K562 (cell line): Measurements from ENCODE around the gene ANKFN1. TPM values are rescaled to one million over a fixed set of nuclear protein-coding genes. Genes with fewer than 3 reads are reported as not detected.

Experiments
- ATAC-seq: fragments of 200-7000 bp; cut with Tn5 transposase; 3 replicates; pipeline ENCODE4 v1.9.1; 2020; ENCODE audit warnings: moderate library complexity
- BruUV-seq: library from RNA; stranded (reverse); fragments of 400-500 nt; replicated peaks from 2 replicates; lab custom pipeline; 2021; lab: Mats Ljungman, UMichigan
- CTCF ChIA-PET: fragments of 300-600 bp; formaldehyde crosslinking; extraction: SDS; loops from one replicate; lab custom pipeline; 2021; ENCODE audit warnings: low intra/inter-chr PET ratio; lab: Yijun Ruan, JAX
- POLR2A ChIA-PET: fragments of 300-600, 350-650 bp; sonication (Branson Sonifier 250); formaldehyde crosslinking; extraction: SDS; loops from one replicate; lab custom pipeline; 2021; ENCODE audit warnings: antibody characterized with exemption, inconsistent platforms; lab: Yijun Ruan, JAX
- DNase-seq, 4 experiments: peaks; one replicate each; pipeline versions ENCODE4 v3.0.0 to v3.0.0-alpha.2; 2011 to 2018; ENCODE audit warnings: low spot score in 3 of 4, mixed read lengths in 3 of 4; ENCODE audit errors: extremely low read depth in 1 of 4
- FAIRE-seq: peaks from 2 replicates; lab custom pipeline; 2011; peaks lifted over from hg19 to GRCh38; lab: Jason Lieb, UNC
- H2AFZ ChIP-seq: 2 replicates; pipeline ENCODE4 v1.6.0; 2011; ENCODE audit warnings: low read depth, low read length, control low read depth, inconsistent platforms
- H3K27ac ChIP-seq: fragments of 200-600 bp; 3 replicates; pipeline ENCODE4 v1.8.0; 2011; ENCODE audit warnings: low read depth, mild to moderate bottlenecking, control low read depth, inconsistent platforms, low read length, moderate library complexity, mixed read lengths; ENCODE audit errors: extremely low read depth
- H3K27me3 ChIP-seq, 2 experiments: fragments of 300-600 bp in 1 of 2; 2 replicates in 1 of 2; 3 replicates in 1 of 2; pipeline versions ENCODE4 v1.6.0 to v1.8.0; 2011; ENCODE audit warnings: inconsistent platforms in 2 of 2, low read length in 2 of 2, mild to moderate bottlenecking in 1 of 2, mixed read lengths in 1 of 2, moderate library complexity in 1 of 2; ENCODE audit not compliant: control insufficient read depth in 2 of 2, insufficient read depth in 2 of 2
- H3K36me3 ChIP-seq: fragments of 300-600 bp; 3 replicates; pipeline ENCODE4 v1.8.0; 2011; ENCODE audit warnings: mild to moderate bottlenecking, low read length, inconsistent platforms; ENCODE audit not compliant: control insufficient read depth, insufficient read depth
- H3K4me1 ChIP-seq, 2 experiments: fragments of 200-600 bp in 1 of 2; replicated peaks in 1 of 2; 2 replicates in 1 of 2; 3 replicates in 1 of 2; pipeline versions ENCODE4 v1.5.1 to v1.8.0; 2011; ENCODE audit warnings: inconsistent platforms in 2 of 2, low read length in 2 of 2, mild to moderate bottlenecking in 1 of 2, mixed read lengths in 1 of 2, moderate library complexity in 1 of 2; ENCODE audit not compliant: control insufficient read depth in 2 of 2, insufficient read depth in 2 of 2
- H3K4me2 ChIP-seq: 2 replicates; pipeline ENCODE4 v1.6.1; 2011; ENCODE audit warnings: low read length, control low read depth, inconsistent platforms, mixed read lengths; ENCODE audit not compliant: insufficient read depth
- H3K4me3 ChIP-seq: fragments of 200-600 bp; sonication (generic), shearing (Covaris generic); 2 replicates; pipeline ENCODE4 v1.5.1; 2016; ENCODE audit warnings: control low read depth, inconsistent platforms
- H3K79me2 ChIP-seq: fragments of 200-600 bp; 3 replicates; pipeline ENCODE4 v1.8.0; 2011; ENCODE audit warnings: low read length, inconsistent platforms; ENCODE audit not compliant: control insufficient read depth, insufficient read depth
- H3K9ac ChIP-seq, 2 experiments: 2 replicates each; pipeline versions ENCODE4 v1.6.0 to v1.6.1; 2011; ENCODE audit warnings: low read depth in 2 of 2, low read length in 2 of 2, control low read depth in 1 of 2, inconsistent platforms in 1 of 2, mild to moderate bottlenecking in 1 of 2, mixed read lengths in 1 of 2; ENCODE audit not compliant: insufficient read depth in 1 of 2
- H3K9me1 ChIP-seq: one replicate; pipeline ENCODE4 v1.6.0; 2011; ENCODE audit warnings: inconsistent platforms, mild to moderate bottlenecking, low read length, moderate library complexity; ENCODE audit not compliant: control insufficient read depth, insufficient read depth
- H3K9me3 ChIP-seq: replicated peaks from 2 replicates; pipeline ENCODE4 v1.5.1; 2011; ENCODE audit warnings: low read depth, low read length, inconsistent platforms; ENCODE audit not compliant: control insufficient read depth, insufficient read depth
- H4K20me1 ChIP-seq: replicated peaks from 2 replicates; pipeline ENCODE4 v1.6.1; 2011; ENCODE audit warnings: low read length, inconsistent platforms, mixed read lengths; ENCODE audit not compliant: control insufficient read depth, insufficient read depth
- BCL6 ChIP-seq: fragments of 250-450 bp; sonication (Bioruptor Pico); IDR thresholded peaks from 2 replicates; pipeline ENCODE4 v1.4.0; 2020
- CBFA2T3 ChIP-seq: fragments of 450-650 bp; IDR thresholded peaks from 2 replicates; pipeline ENCODE4 v1.6.1; 2017
- ETS1 ChIP-seq: conservative IDR thresholded peaks from 2 replicates; pipeline ENCODE4 v1.6.1; 2011; ENCODE audit warnings: low read depth, mild to moderate bottlenecking, low read length; ENCODE audit not compliant: control insufficient read depth
- FIP1L1 ChIP-seq: fragments of 200-400 bp; formaldehyde crosslinking; IDR thresholded peaks from 2 replicates; pipeline ENCODE4 v1.6.1; 2018; ENCODE audit warnings: mild to moderate bottlenecking, low read depth, low read length; ENCODE audit not compliant: poor library complexity, severe bottlenecking
- HNRNPK ChIP-seq: fragments of 200-400 bp; formaldehyde crosslinking; IDR thresholded peaks from one replicate; pipeline ENCODE4 v1.6.1; 2018; ENCODE audit warnings: mild to moderate bottlenecking, low read depth, low read length; ENCODE audit not compliant: poor library complexity, severe bottlenecking
- HSF4 ChIP-seq: fragments of 250-450 bp; sonication (Bioruptor Pico); IDR thresholded peaks from 2 replicates; pipeline ENCODE4 v2.1.2; 2022; ENCODE audit warnings: mild to moderate bottlenecking, moderate library complexity, borderline replicate concordance
- KDM2B ChIP-seq: fragments of 250-450 bp; sonication (Bioruptor Pico); IDR thresholded peaks from 2 replicates; pipeline ENCODE4 v1.8.0; 2021; ENCODE audit warnings: mild to moderate bottlenecking, moderate library complexity
- MCM7 ChIP-seq, 2 experiments: fragments of 450-650 bp; IDR thresholded peaks; 2 replicates each; pipeline ENCODE4 v1.6.1; 2016 to 2018
- MXI1 ChIP-seq: IDR thresholded peaks from 2 replicates; pipeline ENCODE4 v1.6.1; 2011; ENCODE audit warnings: low read depth, mild to moderate bottlenecking, improper control_type of control experiment, low read length
- NFE2L1 ChIP-seq: fragments of 450-650 bp; IDR thresholded peaks from 2 replicates; pipeline ENCODE4 v1.6.1; 2016; ENCODE audit warnings: missing genetic modification characterization, low read depth, mild to moderate bottlenecking, missing compliant biosample characterization, moderate library complexity, borderline replicate concordance
- PCBP2 ChIP-seq: fragments of 200-400 bp; formaldehyde crosslinking; IDR thresholded peaks from 2 replicates; pipeline ENCODE4 v1.6.1; 2018; ENCODE audit warnings: low read length, low read depth, mild to moderate bottlenecking, moderate library complexity; ENCODE audit not compliant: poor library complexity, severe bottlenecking
- POLR2H ChIP-seq: IDR thresholded peaks from 2 replicates; pipeline ENCODE4 v1.6.1; 2016; ENCODE audit warnings: missing genetic modification characterization, low read depth, mild to moderate bottlenecking, control low read depth, missing compliant biosample characterization, moderate library complexity
- SLC30A9 ChIP-seq: fragments of 250-450 bp; sonication (Bioruptor Pico); IDR thresholded peaks from 2 replicates; pipeline ENCODE4 v1.8.0; 2022; ENCODE audit warnings: mild to moderate bottlenecking, moderate library complexity
- SRSF1 ChIP-seq: fragments of 200-400 bp; formaldehyde crosslinking; IDR thresholded peaks from 2 replicates; pipeline ENCODE4 v1.6.1; 2017; ENCODE audit warnings: mild to moderate bottlenecking, low read depth, low read length, moderate library complexity
- STAG1 ChIP-seq: sonication (generic); formaldehyde crosslinking; IDR thresholded peaks from 2 replicates; pipeline ENCODE4 v1.5.0; 2020; ENCODE audit warnings: missing genetic modification reagents, borderline replicate concordance
- YY1 ChIP-seq, 3 experiments: IDR thresholded peaks; 2 replicates each; pipeline ENCODE4 v1.6.1; 2011; ENCODE audit warnings: low read length in 2 of 3, mild to moderate bottlenecking in 2 of 3, moderate library complexity in 2 of 3, borderline replicate concordance in 1 of 3, control low read depth in 1 of 3, low read depth in 1 of 3; ENCODE audit not compliant: insufficient read depth in 3 of 3, insufficient replicate concordance in 2 of 3, control insufficient read depth in 1 of 3, insufficient read length in 1 of 3; ENCODE audit errors: extremely low read depth in 1 of 3
- ZNF121 ChIP-seq: sonication (generic); formaldehyde crosslinking; conservative IDR thresholded peaks from 2 replicates; pipeline ENCODE4 v1.8.0; 2022; ENCODE audit warnings: missing genetic modification reagents
- ZNF253 ChIP-seq: fragments of 250-450 bp; sonication (Bioruptor Pico); conservative IDR thresholded peaks from 2 replicates; pipeline ENCODE4 v1.6.1; 2021; ENCODE audit warnings: mild to moderate bottlenecking
- ZNF655 ChIP-seq: fragments of 250-450 bp; sonication (Bioruptor Pico); IDR thresholded peaks from 2 replicates; pipeline ENCODE4 v1.5.0; 2021
- ZSCAN32 ChIP-seq: fragments of 450-650 bp; formaldehyde crosslinking; IDR thresholded peaks from 2 replicates; pipeline ENCODE4 v1.4.0; 2020; ENCODE audit warnings: mild to moderate bottlenecking, moderate library complexity
- ZZZ3 ChIP-seq: fragments of 450-650 bp; IDR thresholded peaks from 2 replicates; pipeline ENCODE4 v1.6.1; 2016; ENCODE audit warnings: antibody characterized with exemption, mild to moderate bottlenecking, moderate library complexity
- WGBS: fragments of 100-300 bp; shearing (Covaris generic); methylation state at CpG from one replicate; pipeline ENCODE4 v1.1.6; 2016; ENCODE audit warnings: low coverage, mixed read lengths; ENCODE audit not compliant: insufficient coverage; ENCODE audit errors: missing lambda C conversion rate; 5-methylcytosine and 5-hydroxymethylcytosine counted together
- in situ Hi-C: fragments of 300-500 bp; cut with MboI; formaldehyde crosslinking; loops from 4 replicates; pipeline ENCODE4 v1.15.0; 2018; ENCODE audit warnings: inconsistent platforms, mixed read lengths
- intact Hi-C: fragments of 100-400 bp; cut with micrococcal nuclease; formaldehyde crosslinking; loops from 2 replicates; pipeline ENCODE4 v1.14.2; 2022
- polyA plus RNA-seq, 8 experiments: library from polyadenylated mRNA; depleted of rRNA in 4 of 8; stranded (reverse) in 5 of 8; unstranded in 3 of 8; fragments of >200 nt; fragmentation: Nextera tagmentation in 2 of 8; fragmentation: Illumina TruSeq in 1 of 8; extraction: Ambion mirVana in 2 of 8; extraction: Trizol in 1 of 8; gene quantifications; 2 replicates each; pipeline versions ENCODE4 v1.2.1 to v1.2.3, GENCODE V29; 2011 to 2014; ENCODE audit warnings: inconsistent platforms in 1 of 8, missing spikeins in 1 of 8
- total RNA-seq, 7 experiments: library from RNA; depleted of rRNA in 6 of 7; stranded (reverse); fragments of >200 nt in 6 of 7; fragmentation: Illumina TruSeq in 2 of 7; extraction: Trizol in 2 of 7; gene quantifications; 2 replicates each; pipeline versions ENCODE4 v1.2.1 to v1.2.3, GENCODE V29; 2011 to 2021; ENCODE audit warnings: low replicate concordance in 1 of 7

ANKFN1 gene
- total and polyA plus RNA-seq, 9 of the 15 experiments (the other 6 are each of a cell fraction or from before 2014, with no cell fraction given) = 0.04 to 0.39 (median 0.15) TPM; not detected in 1

GRCh38 chr17:56257075-56257474, 103.8 kb downstream of the ANKFN1 start (continued):
- TF ChIP-seq FIP1L1 (no peak), MXI1 (no peak), CBFA2T3 (no peak), BCL6 (CRISPR knock-in tag) (no peak), KDM2B (CRISPR knock-in tag) (no peak), ZSCAN32 (CRISPR knock-in tag) (no peak), ZNF121 (CRISPR knock-in tag) (no peak), HNRNPK (no peak), SLC30A9 (CRISPR knock-in tag) (no peak), STAG1 (no peak), ZZZ3 (no peak), ZNF253 (CRISPR knock-in tag) (no peak), MCM7 (IDR thresholded peaks at IDR 0.05) (no peak), HSF4 (no peak)

DNA sequence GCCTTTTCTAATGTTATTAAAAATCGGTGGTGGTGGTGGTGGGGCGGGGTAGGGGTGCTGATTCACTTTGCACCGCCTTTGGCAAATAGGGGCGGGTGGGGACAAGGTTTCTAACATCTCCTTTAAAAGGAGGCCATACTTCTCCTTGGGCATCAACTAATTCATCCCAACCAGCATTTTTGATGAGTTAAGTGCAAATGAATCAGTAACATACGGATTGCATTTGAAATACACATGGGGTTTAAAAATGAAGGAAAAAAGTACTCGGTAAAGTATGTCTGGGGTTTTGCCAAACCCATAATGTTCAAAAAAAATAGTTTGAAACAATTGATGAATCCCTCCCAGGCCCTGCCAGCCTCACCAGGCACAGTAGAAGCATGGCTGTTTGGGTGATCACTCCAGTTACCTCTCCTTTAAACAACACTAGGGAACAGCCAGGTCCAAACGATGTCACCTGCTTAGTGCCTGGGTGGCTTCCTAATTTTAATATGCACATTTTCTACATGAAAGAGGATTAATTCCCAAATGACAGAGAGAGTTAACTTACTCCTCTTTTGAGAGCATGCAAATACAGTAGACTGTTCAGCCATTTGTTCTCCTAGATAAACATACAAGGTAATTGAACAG, 107.2 kb downstream of the ANKFN1 start:
- Histone ChIP-seq H3K4me1 (no peaks in the 10 kb centered on the region), H3K9ac (no peak overlapping the region), H3K27ac (no peak overlapping the region), H3K4me3 (no peak overlapping the region), H2AFZ (no peak overlapping the region), H3K36me3 (no peaks in the 10 kb centered on the region), H4K20me1 (no peaks in the 10 kb centered on the region), H3K79me2 (no peaks in the 10 kb centered on the region), H3K9me1 (no peaks in the 10 kb centered on the region), H3K4me2 (no peak overlapping the region), H3K9me3 (no peaks in the 10 kb centered on the region), H3K27me3 (no peaks in the 10 kb centered on the region; a peak in 1 of 5 replicates)
- intact Hi-C loops (no loop called here), in situ Hi-C loops (no loop called here)
- ChIA-PET POLR2A (no interaction called here), CTCF (no interaction called here)
- FAIRE-seq (no peak), ATAC-seq (no peak), DNase-seq (no peak)
- BruUV-seq = no TSS peak
- 1% methylated on average over 7 of the region's 7 CpGs for WGBS
- TF ChIP-seq PCBP2 = no peak
- no peak for TF ChIP-seq NFE2L1
- TF ChIP-seq POLR2H (tag) = no peak
- TF ChIP-seq YY1 (IDR thresholded peaks at IDR 0.05; ENCODE audit: borderline replicate concordance in 1 of 3, control insufficient read depth in 1 of 3, extremely low read depth in 1 of 3, insufficient read depth in 3 of 3, insufficient read length in 1 of 3, insufficient replicate concordance in 2 of 3, low read depth in 1 of 3, low read length in 2 of 3) = no peak
- TF ChIP-seq ZNF655 = no peak
- TF ChIP-seq ETS1 = no peak
- TF ChIP-seq SRSF1 = no peak
